Measurements from ENCODE around the gene ZMYND15.

The ZMYND15 gene

GRCh38 chr17:4724650-4725049 is 15.0 kb upstream of the ZMYND15 start:
- H3K4me3 ChIP-seq (replicated peaks; ENCODE audit: low read depth, low read length) = no peak overlapping the region
- DNase-seq (ENCODE audit: low read depth) = no peak
- TF ChIP-seq CTCF (IDR thresholded peaks at IDR 0.05; ENCODE audit: low read length, missing control alignments) = no peak

GRCh38 chr17:4725646-4726310 is 13.9 kb upstream of the ZMYND15 start:
- TF ChIP-seq CTCF (IDR thresholded peaks at IDR 0.05; ENCODE audit: low read length, missing control alignments) = no peak
- no peak overlapping the region for H3K4me3 ChIP-seq (replicated peaks; ENCODE audit: low read depth, low read length)
- DNase-seq (ENCODE audit: low read depth) = no peak

GRCh38 chr17:4728124-4728523 is 11.5 kb upstream of the ZMYND15 start:
- DNase-seq (ENCODE audit: low read depth) = no peak
- H3K4me3 ChIP-seq (replicated peaks; ENCODE audit: low read depth, low read length) = no peak overlapping the region
- no peak for TF ChIP-seq CTCF (IDR thresholded peaks at IDR 0.05; ENCODE audit: low read length, missing control alignments)

GRCh38 chr17:4733073-4733531 is 6.5 kb upstream of the ZMYND15 start:
- no peak overlapping the region for H3K4me3 ChIP-seq (replicated peaks; ENCODE audit: low read depth, low read length)
- DNase-seq (ENCODE audit: low read depth) = no peak
- TF ChIP-seq CTCF (IDR thresholded peaks at IDR 0.05; ENCODE audit: low read length, missing control alignments) = no peak

GRCh38 chr17:4734857-4735475 is 4.7 kb upstream of the ZMYND15 start:
- H3K4me3 ChIP-seq (replicated peaks; ENCODE audit: low read depth, low read length) = no peak overlapping the region
- no peak for TF ChIP-seq CTCF (IDR thresholded peaks at IDR 0.05; ENCODE audit: low read length, missing control alignments)

GRCh38 chr17:4735876-4736651 is 3.6 kb upstream of the ZMYND15 start:
- peak; percentile 40 for DNase-seq (ENCODE audit: low read depth)
- no peak for TF ChIP-seq CTCF (IDR thresholded peaks at IDR 0.05; ENCODE audit: low read length, missing control alignments)
- H3K4me3 ChIP-seq (replicated peaks; ENCODE audit: low read depth, low read length) = no peak overlapping the region

More at GRCh38 chr17:4734857-4735475, 4.7 kb upstream of the ZMYND15 start:
- DNase-seq (ENCODE audit: low read depth) = no peak

Measured in fibroblast of pulmonary artery (primary cell).